Femur (tissue), 1 donor: ENCODE data around the gene NUP37.
"Not testable (repeated sequence)": the region's sequence is repeated elsewhere in the genome, so short reads cannot be mapped to it uniquely, and the experiment has no call there.

ENCODE experiments used
- DNase-seq: peaks from one replicate; pipeline ENCODE4 v3.0.0-alpha.2; 2017

Gene NUP37

DNA sequence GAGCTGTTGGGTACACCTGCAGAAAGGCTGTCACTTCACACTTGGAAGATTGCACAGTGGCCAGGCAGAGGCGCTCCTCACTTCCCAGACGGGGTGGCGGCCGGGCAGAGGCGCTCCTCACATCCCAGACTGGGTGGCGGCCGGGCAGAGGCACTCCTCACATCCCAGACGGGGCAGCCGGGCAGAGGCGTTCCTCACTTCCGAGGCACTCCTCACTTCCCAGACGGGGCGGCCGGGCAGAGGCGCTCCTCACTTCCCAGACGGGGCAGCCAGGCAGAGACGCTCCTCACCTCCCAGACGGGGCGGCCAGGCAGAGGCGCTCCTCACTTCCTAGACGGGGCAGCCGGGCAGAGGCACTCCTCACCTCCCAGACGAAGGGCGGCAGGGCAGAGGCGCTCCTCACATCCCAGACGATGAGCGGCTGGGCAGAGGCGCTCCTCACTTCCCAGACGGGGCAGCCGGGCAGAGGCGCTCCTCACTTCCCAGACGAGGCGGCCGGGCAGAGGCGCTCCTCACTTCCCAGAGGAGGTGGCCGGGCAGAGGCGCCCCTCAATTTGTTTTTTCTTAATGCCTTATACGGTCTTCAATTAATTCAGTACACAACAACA, 30.6 kb downstream of the NUP37 start:
- not testable (repeated sequence) for DNase-seq

DNA sequence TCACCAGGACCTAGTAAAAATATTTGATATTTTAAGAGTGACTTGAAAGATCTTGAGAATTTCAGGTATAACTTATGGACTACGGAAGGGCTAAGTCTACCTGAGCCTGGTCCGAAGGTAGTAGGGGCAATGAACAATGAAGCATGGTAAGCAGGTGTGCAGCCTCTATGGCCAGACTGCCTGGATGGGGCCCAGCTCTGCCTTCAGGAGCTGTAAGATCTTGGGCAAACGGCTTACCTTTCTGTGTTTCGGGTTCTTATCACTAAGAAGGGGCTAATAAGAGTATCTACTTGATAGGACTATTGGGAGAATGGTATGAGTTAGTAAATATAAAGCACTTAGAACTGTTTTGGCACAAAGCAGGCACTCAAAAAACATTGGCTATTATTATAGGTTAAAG, 39.1 kb downstream of the NUP37 start:
- DNase-seq = no peak

DNA sequence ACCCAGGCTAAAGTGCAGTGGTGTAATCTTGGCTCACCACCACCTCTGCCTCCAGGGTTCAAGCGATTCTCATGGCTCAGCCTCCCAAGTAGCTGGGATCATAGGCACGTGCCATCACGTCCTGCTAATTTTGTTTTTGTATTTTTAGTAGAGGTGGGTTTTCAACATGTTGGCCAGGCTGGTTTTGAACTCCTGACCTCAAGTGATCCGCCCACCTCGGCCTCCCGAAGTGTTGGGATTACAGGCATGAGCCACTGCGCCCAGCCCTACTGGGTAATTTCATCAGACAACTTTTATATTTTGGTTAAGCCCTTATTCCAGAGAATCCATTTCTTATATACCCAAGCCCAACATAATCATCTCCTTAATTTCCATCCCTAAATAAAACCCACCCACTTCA, 47.8 kb downstream of the NUP37 start:
- DNase-seq = not testable (repeated sequence)

DNA sequence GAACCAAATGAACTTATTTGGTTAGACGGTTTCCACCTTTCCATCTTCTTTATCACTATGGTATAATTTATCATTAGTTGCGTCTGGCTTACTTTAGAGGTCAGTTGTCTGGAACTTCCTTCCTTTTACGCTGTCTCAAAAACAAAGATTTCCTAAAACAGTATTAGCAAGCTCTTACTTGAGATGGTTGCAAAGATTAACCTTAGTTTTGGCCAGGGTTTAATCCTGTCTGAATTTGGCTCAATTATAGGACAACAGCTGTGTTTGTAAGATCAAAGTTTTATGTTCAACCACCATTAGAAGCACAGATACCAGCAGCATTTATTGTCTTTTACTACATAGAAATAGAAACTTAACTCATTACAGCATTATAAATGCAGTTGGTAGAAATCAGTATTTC, 50.2 kb downstream of the NUP37 start:
- no peak for DNase-seq

DNA sequence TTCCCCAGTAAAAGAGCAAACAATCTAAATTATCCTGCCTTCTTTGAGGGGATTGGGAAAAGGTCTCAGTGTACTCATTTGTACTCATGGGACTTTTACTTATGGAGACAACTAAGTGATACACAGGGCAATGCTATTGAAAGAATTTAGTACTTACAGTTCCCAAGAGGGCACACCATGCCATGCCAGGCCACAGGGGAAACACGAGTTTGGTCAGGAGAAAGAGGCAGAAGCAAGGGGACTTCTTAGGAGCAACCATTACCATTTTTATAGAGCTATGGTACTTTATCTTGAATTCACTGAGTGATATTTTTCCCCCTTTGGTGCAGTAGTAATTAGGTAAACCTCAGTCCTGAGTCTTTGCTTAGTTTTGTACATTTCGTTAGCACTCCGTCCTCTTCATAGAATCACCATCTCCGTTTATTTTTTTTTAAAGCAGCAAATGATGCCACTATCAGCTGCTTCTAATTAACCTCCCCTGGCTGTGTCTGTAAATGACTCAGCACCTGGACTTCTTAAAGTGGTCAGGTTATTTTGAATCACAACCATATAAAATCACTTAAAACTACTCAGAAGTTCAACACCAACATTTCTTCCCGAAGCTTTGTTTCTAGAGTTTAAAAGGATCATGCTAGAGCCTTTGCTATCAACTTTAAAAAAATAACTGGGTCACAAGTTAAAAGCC, 52.2 kb downstream of the NUP37 start:
- DNase-seq = no peak

DNA sequence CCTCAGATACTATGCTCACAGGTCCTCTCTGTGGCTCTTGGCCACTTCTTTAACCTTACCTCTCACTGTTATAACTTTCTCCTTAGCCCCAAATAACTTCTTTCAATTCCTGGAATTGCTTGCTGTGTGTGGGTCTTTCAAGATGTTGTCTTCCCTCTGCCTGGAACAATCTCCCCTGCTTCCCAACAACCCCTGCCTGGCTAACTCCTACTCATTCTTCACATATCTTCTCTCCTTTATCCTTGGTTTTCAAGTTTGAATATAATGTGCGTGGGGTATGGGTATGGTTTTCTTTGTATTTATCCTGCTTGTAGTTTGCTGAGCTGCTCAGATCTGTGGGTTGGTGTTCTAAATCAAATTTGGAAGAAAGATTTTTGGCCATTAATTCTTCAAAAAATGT, 55.4 kb downstream of the NUP37 start:
- no peak for DNase-seq

DNA sequence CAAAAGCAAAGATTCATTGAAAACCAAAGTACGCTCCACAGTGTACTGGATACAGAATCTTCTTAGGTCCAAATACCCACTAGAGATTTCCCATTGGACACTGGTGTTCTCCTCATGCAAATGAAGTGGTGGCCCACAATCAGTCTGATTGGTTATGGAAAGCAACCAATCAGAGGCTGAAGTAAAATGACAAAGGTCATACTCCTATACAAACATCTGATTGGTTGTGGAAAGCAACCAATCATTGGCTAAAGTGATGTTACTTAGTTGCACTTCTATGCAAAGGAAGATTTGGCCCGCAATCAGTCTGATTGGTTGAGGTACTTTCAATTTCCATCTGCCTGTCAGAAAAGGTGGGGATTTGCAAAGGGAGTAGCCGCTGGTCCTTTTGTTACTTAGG, 56.8 kb downstream of the NUP37 start:
- no peak for DNase-seq

DNA sequence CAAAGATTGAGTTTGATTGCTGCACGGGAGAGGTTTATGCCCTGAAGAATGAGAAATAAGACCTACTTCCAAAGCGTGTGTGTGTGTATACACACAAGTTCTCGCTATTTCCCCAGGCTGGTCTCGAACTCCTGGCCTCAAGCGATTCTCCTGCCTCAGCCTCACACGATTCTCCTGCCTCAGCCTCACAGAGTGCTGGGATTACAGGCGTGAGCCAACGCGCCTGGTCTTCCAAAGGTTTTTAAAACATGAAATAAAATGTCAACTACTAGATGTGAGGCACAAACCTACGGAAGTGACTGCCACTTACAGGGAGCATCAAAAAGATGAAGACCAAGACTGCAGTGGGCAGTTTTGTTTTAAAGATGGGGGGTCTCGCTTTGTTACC, 57.5 kb downstream of the NUP37 start:
- DNase-seq = no peak

DNA sequence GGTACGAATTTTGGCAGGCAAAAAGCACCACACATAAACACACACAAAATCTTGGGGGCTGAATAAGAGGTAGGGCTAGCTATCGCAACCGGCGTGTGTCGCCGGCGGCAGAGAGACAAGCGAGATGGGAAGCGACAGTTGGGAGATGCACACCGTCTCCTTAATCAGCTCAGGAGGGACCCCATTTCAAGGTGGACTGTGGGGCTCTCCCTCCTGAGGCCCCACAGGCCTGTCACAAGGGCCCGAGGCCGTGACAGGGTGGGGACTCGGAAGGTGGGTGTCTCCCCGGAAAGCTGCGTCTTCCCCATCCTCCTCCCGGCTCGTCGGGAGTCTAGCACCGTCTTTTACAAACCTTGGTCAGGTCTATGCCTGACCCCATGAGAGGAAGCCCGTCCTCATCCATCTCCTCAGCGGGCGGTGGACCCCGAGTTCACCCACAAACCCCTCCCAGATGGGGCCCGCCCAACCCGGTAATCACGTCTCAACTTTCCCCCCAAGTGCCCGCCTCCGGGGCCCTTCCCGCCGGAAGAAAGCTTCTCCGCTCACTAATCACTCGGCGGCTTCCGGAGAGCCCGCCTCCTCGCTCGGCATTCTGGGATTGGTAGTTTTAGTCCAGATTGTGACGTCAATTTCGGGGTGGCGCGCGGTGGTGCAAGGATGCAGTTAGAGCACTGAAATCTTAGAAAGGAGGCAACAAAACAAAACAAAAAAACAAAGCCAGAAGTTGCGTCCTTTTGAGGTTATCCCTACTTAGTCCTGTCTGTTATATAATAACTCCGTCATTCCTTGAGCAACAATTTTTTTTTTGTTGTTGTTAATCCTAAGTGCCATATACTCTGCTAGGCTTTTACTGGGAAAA, 58.1 kb downstream of the NUP37 start, which contains the start of gene WASHC3:
WASHC3 (minus strand) TSS at position 432 of the 859 bp plus-strand sequence; CDS start at position 403, 29 bp downstream.
- DNase-seq = peak; percentile 98

DNA sequence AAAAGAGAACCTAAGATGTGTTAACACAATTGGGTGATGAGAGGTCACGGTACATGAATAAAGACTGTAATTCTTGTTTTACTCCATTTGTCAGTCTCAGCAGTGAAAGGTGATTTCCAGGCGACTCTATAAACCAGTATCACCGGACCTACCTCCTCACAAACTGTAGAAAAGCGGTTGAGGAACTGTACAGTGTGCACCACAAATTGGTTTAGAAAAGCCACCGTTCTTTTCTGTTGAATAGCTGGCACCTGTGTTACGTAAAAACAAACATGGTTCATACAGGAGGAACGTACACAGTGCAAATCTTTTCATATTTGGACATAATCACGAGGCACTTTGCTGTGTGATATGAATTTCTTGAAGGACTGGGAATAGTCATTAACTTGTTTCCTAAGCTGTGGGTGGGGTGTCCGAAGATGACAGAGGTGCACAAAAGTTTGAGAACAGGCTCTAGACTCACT, 58.8 kb downstream of the NUP37 start:
- no peak for DNase-seq

DNA sequence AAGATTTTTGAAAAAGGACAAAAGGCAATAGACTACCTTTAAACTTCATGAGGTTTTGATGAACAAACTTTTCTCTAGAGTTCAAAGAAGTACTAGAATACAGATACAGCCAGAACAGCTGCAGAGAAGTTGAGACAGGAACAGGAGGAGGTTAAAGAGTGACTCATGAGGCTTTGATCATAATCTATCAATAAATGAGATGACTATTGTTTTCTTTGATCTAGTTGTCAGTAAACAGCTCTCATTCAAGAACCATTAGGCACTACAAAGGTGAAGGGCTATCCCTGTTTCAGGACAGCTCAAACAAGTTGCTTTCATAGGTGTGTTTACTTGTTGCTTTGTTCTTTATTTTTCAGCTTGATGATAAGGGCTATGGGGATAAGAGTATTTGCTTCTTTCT, 60.6 kb downstream of the NUP37 start:
- DNase-seq = no peak

DNA sequence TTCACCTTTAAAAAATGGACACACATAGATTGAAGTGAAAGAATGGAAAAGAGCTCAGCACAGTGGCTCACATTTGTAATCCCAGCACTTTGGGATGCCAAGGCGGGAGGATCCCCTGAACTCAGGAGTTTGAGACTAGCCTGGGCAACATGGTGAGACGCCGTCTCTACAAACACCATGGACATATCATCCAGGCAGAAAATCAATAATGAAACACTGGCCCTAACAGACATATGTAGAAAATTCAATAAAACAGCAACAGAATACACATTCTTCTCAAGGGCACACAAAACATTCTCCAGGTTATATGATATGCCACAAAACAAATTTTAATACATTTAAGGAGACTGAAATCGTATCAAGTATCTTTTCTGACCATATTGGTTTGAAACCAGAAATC, 65.6 kb downstream of the NUP37 start:
- no peak for DNase-seq

DNA sequence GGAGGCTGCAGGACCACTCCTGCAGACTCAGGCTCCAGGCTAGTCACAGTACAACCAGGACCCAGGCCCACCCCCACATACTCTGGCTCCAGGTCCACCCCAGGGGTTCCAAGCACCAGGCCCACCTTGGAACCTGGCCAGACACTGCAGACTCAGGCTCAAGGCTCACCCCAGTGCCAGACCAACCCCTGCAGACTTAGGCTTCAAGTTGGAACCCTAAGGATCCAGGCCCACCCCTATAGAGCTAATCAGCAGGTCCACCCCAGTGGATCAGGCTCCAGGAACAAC, 66.9 kb downstream of the NUP37 start:
- no peak for DNase-seq

DNA sequence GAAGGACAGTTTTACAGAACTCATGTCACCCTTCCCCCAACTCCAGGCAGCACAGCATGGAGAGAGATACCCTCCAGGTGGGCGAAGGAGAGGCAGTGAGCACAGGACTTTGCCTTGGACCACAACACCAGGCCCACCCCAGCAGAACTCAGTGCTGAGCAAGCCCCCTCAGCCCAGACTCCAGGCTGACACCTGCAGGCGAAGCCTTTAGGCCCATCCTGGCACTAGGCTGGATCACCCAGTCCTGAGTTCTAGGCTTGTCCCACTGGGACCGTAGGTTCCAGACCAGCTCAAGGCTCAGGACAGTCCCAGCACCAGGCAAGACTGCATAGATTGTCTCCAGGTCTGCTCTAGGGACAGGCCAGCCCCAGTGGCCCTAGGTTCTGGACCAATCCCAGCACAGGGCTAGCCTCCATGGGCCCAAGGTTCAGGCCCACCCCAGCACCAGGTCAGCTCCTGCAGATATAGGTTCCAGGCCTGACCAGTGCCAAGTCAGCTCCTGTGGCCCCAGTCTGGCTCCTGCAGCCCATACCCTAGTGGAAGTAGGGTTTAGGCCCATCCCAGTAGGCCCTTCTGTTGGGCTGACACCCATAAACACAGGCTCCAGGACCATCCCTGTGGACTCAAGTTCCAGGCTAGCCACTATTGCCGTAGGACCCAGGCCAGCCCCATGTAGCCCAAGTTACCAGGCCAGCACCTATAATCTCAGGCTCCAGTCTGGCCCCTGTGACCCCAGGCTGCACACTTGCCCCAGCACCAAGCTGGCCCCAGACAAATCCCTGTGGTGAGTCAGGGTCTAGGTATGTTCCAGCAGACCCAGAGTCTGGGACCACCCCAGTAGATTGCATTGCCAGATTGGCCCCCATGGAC, 67.5 kb downstream of the NUP37 start:
- DNase-seq = no peak

DNA sequence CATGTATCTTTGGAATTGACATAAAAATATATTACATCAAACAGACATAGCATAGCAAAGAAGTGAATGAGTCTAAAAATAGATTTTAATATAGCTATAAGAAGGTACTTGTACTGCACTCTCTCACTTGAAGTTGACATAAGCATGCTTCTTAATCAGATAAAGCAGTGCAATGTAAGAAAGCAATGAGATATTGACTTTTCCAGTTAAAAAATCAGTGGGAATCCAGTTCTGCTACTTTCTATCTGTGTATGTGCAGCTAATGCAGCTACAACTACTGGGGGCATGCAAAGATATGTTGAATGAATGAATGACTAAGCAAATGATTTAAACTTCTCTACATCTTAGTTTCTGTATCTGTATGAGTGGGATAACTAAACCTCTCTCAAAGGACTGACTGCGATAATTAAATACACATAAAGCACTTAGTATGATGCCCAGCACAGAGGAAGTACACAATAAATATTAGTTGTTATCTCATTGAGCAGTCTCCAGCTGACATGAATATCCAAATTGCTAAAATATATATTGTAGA, 68.4 kb downstream of the NUP37 start:
- no peak for DNase-seq

DNA sequence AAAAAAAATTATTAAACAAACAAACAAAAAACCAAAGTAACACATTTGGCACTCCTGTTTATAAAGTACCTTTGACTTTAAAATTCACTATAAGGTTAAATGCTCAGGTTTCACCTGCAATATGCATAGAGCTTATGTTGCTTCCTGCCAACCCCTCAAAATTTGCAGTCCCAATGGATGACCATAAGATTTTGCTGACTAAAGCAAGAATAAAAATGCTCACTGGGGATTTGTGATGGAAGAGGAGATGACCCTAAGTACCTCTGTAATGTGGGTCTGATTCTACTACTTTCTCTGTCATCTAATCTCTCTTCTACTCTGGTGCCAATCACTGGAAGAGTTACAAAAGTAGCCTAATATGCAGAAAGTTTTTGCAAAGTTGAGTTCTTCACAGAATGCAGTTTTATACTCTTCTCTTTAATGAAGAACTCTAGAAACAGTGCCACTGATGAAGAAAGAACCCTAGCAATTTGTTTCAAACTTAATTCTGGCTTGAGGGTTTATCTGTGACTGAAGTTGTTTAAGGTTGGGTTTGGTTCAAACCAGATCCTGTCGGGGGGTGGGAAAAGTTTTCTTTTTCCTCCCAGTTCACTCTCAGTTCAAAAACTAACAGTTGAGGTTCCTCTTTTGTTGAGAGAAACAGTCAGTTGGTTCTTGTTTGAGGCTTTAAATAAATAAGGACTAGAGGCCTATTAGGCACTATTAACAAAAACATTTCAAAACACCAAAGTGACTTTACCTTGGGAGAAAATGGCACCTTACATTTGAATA, 69.1 kb downstream of the NUP37 start:
- no peak for DNase-seq

DNA sequence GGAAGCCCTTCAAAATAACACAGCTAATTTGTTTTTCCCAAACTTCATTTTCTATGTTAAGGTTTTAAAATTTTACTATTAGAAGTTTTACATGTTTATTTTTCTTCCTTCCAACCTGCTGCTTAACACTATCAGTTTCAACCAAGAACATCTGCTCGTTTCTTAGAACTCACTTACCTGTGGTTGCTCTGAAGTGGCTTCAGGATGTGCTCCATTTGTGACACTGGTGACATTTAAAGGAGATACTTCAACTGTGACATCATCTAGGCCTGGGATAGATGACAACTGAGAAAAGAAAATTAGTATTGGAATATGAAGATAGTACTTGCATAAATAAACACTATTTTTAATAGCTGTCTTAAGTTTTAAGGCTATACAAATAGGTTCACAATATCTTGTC, 76.0 kb downstream of the NUP37 start:
- no peak for DNase-seq

DNA sequence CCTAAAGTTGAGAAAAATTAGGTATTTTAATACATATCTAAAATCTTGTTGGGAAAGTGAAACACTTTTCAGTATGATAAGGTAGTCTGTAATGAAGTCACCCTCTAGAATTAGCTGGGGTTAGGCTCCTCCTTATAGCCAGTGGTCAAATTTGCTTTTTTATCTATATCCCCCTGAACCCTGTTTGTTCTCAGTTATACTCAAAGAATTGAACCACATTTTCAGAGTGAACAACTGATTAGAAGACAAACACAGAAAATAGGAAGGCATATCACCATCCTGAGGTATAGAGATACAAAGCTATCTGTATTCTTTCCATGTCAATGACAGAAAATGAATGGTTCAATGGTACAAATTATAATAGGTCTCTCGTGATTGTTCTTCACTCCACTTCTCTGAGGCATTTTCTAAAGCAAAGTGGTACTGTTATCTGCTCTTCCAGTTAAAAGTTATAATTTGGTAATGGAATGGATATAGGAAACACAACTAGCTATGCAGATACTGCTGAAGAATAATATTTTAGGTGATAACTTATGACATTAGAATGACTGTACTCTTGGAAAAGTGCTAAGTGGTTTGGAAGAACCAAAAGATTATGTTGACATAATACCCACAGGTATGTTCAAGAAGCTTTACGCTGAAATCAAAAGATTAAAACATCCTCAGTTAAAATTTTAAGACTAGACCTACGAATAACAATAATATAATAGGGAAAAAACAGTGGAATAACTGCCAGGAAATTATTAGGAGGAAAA, 85.7 kb downstream of the NUP37 start:
- no peak for DNase-seq

DNA sequence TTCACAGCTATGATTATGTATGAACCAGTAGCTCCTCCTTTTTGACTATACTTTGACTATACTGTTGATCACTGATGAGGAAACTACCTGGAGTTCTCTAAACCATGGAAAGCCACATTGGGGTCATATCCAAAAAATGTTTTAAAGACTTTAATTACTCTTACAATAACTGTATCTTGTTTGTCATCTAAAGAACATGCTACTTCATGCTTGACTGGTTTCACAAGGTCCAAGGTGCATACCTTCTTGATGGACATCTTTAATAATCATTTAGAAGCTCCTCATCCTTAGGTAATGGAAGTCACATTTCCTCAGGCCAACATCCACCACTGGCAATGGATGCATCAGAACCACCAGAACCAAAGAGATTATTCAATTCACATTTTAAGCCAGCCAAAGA, 88.1 kb downstream of the NUP37 start:
- no peak for DNase-seq

DNA sequence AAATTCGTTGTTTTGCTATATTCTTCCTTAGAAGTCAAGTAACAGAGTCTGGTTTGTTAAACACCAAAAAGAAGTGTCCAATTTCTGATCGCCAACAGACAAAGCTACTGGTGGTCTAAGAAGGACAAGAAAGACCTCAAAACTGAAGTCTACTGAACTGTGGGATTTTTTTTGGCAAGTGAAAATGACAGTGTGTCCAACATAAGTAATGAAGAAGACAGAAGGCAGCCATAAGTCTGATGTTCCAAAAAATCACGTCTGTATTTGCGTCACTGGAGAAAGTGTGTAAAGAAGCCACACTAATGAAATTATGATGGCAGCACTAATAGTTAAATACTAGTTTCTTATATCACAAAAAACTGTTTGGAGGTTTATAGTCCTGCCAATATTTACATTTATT, 90.8 kb downstream of the NUP37 start:
- DNase-seq = no peak

DNA sequence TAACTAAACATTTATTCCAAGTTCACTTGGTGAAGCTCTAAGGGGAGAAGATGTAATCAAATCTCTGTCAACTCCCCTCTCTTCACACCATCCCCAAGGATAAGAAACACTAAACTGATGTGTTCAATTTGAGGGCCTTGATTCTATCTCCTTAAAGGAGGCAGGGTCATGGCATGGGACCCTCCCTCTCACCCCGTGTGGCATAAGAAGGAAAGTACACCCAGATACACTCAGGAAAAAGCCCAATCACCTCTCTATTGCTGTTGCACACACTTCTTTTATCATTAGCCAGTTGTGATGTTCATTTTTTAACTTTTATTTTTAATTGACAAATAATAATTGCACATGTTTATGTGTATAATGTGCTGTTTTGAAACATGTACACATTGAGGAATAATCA, 93.2 kb downstream of the NUP37 start:
- DNase-seq = no peak
